CD14-positive monocyte (primary cell): Measurements from ENCODE around the gene SRC. TPM values are rescaled to one million over a fixed set of nuclear protein-coding genes. Genes with fewer than 3 reads are reported as not detected.

Experiments
- DNase-seq, 3 donors: peaks; one replicate each; pipeline ENCODE4 v3.0.0-alpha.2; 2011 to 2022
- H2AFZ ChIP-seq: 2 replicates; pipeline ENCODE4 v1.6.0; 2012; ENCODE audit warnings: mild to moderate bottlenecking, low read depth, low read length, inconsistent platforms; ENCODE audit not compliant: insufficient read depth, poor library complexity, severe bottlenecking
- H3K27ac ChIP-seq, 2 donors: 1 replicate in 1 of 2; 2 replicates in 1 of 2; pipeline ENCODE4 v1.5.1; 2012 to 2013; ENCODE audit warnings: low read length in 2 of 2, control low read depth in 1 of 2, inconsistent platforms in 1 of 2, low read depth in 1 of 2, mild to moderate bottlenecking in 1 of 2
- H3K27me3 ChIP-seq, 2 donors: one replicate each; pipeline versions ENCODE4 v1.6.0 to v1.6.1; 2011 to 2013; ENCODE audit warnings: low read length in 2 of 2; ENCODE audit not compliant: control insufficient read depth in 2 of 2, insufficient read depth in 2 of 2
- H3K36me3 ChIP-seq, 2 donors: replicated peaks in 1 of 2; 1 replicate in 1 of 2; 2 replicates in 1 of 2; pipeline versions ENCODE4 v1.5.1 to v1.6.1; 2012 to 2013; ENCODE audit warnings: low read length in 2 of 2, control low read depth in 1 of 2, inconsistent platforms in 1 of 2, mild to moderate bottlenecking in 1 of 2; ENCODE audit not compliant: insufficient read depth in 2 of 2, control insufficient read depth in 1 of 2
- H3K4me1 ChIP-seq, 2 donors: 1 replicate in 1 of 2; 2 replicates in 1 of 2; pipeline versions ENCODE4 v1.5.1 to v1.6.1; 2012 to 2013; ENCODE audit warnings: low read length in 2 of 2, control low read depth in 1 of 2, inconsistent platforms in 1 of 2, mild to moderate bottlenecking in 1 of 2, moderate library complexity in 1 of 2; ENCODE audit not compliant: insufficient read depth in 2 of 2, control insufficient read depth in 1 of 2
- H3K4me2 ChIP-seq: replicated peaks from 2 replicates; pipeline ENCODE3; 2012; ENCODE audit warnings: low read length, moderate library complexity, mild to moderate bottlenecking; ENCODE audit not compliant: poor library complexity, severe bottlenecking; ENCODE audit errors: extremely low read depth
- H3K4me3 ChIP-seq, 3 experiments: fragments of 200-600 bp in 1 of 3; sonication (generic) in 1 of 3; replicated peaks in 1 of 3; 1 replicate in 2 of 3; 2 replicates in 1 of 3; pipeline ENCODE4 v1.5.1; 2011 to 2013; ENCODE audit warnings: low read length in 3 of 3, mild to moderate bottlenecking in 3 of 3, control low read depth in 2 of 3, low read depth in 2 of 3, inconsistent platforms in 1 of 3, moderate library complexity in 1 of 3
- H3K79me2 ChIP-seq: 2 replicates; pipeline ENCODE4 v1.6.0; 2012; ENCODE audit warnings: mild to moderate bottlenecking, control low read depth, inconsistent platforms, low read length, moderate library complexity; ENCODE audit not compliant: insufficient read depth
- H3K9ac ChIP-seq: 2 replicates; pipeline ENCODE4 v1.6.0; 2017; ENCODE audit warnings: low read length, mild to moderate bottlenecking; ENCODE audit not compliant: insufficient read depth, poor library complexity, severe bottlenecking
- H3K9me3 ChIP-seq, 2 donors: replicated peaks in 1 of 2; 1 replicate in 1 of 2; 2 replicates in 1 of 2; pipeline versions ENCODE4 v1.5.1 to v1.6.1; 2012 to 2013; ENCODE audit warnings: low read length in 2 of 2, control low read depth in 1 of 2; ENCODE audit not compliant: control insufficient read depth in 1 of 2, insufficient read depth in 1 of 2
- H4K20me1 ChIP-seq: 2 replicates; pipeline ENCODE4 v1.6.0; 2012; ENCODE audit warnings: mild to moderate bottlenecking, low read length, control low read depth, moderate library complexity; ENCODE audit not compliant: insufficient read depth
- H3K27ac Mint-ChIP-seq, 7 donors: one replicate each; pipeline ENCODE4 v1.8.0; 2020; ENCODE audit warnings: mild to moderate bottlenecking in 7 of 7, mixed read lengths in 7 of 7, moderate library complexity in 6 of 7, inconsistent platforms in 2 of 7
- H3K27me3 Mint-ChIP-seq, 3 donors: one replicate each; pipeline ENCODE4 v1.8.0; 2021 to 2022; ENCODE audit warnings: low read depth in 3 of 3, mild to moderate bottlenecking in 3 of 3, mixed read lengths in 3 of 3, moderate library complexity in 3 of 3, inconsistent platforms in 1 of 3
- H3K36me3 Mint-ChIP-seq, 2 donors: one replicate each; pipeline ENCODE4 v1.8.0; 2020; ENCODE audit warnings: mixed read lengths in 2 of 2, inconsistent platforms in 1 of 2, mild to moderate bottlenecking in 1 of 2
- H3K4me1 Mint-ChIP-seq: one replicate; pipeline ENCODE4 v1.8.0; 2020; ENCODE audit warnings: mild to moderate bottlenecking, mixed read lengths
- H3K4me3 Mint-ChIP-seq, 2 donors: one replicate each; pipeline ENCODE4 v1.8.0; 2020; ENCODE audit warnings: mild to moderate bottlenecking in 2 of 2, mixed read lengths in 2 of 2, moderate library complexity in 1 of 2
- H3K9me3 Mint-ChIP-seq, 7 donors: one replicate each; pipeline ENCODE4 v1.8.0; 2020 to 2022; ENCODE audit warnings: mixed read lengths in 7 of 7, mild to moderate bottlenecking in 6 of 7, moderate library complexity in 6 of 7, inconsistent platforms in 2 of 7
- WGBS: methylation state at CpG from one replicate; pipeline ENCODE4 v1.1.5; 2013; ENCODE audit warnings: missing lambda C conversion rate; ENCODE audit not compliant: insufficient coverage; 5-methylcytosine and 5-hydroxymethylcytosine counted together
- intact Hi-C, 2 donors: fragments of 100-400 bp; cut with micrococcal nuclease; formaldehyde crosslinking; loops; one replicate each; pipeline versions ENCODE4 v1.15.0 to v1.15.1; 2023
- polyA plus RNA-seq, 3 donors: library from polyadenylated mRNA; depleted of rRNA in 1 of 3; unstranded in 2 of 3; stranded (reverse) in 1 of 3; fragments of 300-500 nt in 2 of 3; fragments of >200 nt in 1 of 3; fragmentation: Illumina TruSeq in 2 of 3; gene quantifications; 1 replicate in 2 of 3; 2 replicates in 1 of 3; pipeline ENCODE4 v1.2.3, GENCODE V29; 2012 to 2021
- TF ChIP-seq, protein P1 (sequence below): fragments of 200-600 bp; IDR thresholded peaks from one replicate; pipeline ENCODE4 v1.8.0; 2022; ENCODE audit warnings: antibody characterized with exemption, mild to moderate bottlenecking

SRC gene
- polyA plus RNA-seq, 3 donors, result 4.9 to 55.1 (median 6.8) TPM

DNA sequence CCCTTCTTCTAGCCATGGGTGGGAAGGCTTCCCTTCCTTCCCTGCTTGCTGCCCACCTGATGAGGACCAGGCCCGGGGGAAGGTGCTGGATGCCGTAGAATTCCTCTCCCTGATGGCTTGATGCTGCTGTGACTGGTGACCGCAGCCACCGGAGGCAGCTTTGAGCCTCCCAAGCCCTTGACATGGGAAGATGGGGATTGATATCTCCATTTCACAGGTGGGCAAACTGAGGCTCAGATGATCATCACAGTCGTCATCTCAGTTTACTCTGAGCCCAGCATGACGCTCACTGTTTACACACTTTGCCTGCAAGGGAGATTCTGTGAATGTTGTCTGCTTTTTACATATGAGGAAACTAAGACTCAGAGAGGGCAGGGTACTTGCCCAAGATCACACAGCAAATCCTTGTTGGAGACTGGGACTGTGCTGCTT, 43.9 kb downstream of the SRC start:
- H3K27me3 Mint-ChIP-seq, result peaks cover 10 to 12% (median 12%) of the 10 kb centered on the region in 3 donors
- peaks cover 13% of the 10 kb centered on the region for H3K4me1 Mint-ChIP-seq
- no CpG with 5 or more reads among the region's 6 CpGs for WGBS
- H3K27ac Mint-ChIP-seq, result no peak overlapping the region
- H3K4me1 ChIP-seq, result peaks cover 1 to 9% of the 10 kb centered on the region in 2 donors
- no peak overlapping the region for H3K4me2 ChIP-seq
- H3K9ac ChIP-seq, result no peak overlapping the region
- no peak overlapping the region for H2AFZ ChIP-seq
- no peaks in the 10 kb centered on the region for H3K9me3 Mint-ChIP-seq
- no peak overlapping the region for H3K27ac ChIP-seq
- peaks cover 36 to 52% of the 10 kb centered on the region in 2 donors for H3K36me3 Mint-ChIP-seq
- peaks cover 21% of the 10 kb centered on the region for H4K20me1 ChIP-seq
- H3K4me3 Mint-ChIP-seq, result no peak overlapping the region
- no peak for DNase-seq
- no peak overlapping the region for H3K4me3 ChIP-seq
- intact Hi-C loops, result loop anchor here in 1 of 2 donors (5.0 to 10.0 kb wide), 2 partner anchors 75 to 137 kb away; partner anchors contain the start of gene BLCAP
- TF ChIP-seq, protein P1, sequence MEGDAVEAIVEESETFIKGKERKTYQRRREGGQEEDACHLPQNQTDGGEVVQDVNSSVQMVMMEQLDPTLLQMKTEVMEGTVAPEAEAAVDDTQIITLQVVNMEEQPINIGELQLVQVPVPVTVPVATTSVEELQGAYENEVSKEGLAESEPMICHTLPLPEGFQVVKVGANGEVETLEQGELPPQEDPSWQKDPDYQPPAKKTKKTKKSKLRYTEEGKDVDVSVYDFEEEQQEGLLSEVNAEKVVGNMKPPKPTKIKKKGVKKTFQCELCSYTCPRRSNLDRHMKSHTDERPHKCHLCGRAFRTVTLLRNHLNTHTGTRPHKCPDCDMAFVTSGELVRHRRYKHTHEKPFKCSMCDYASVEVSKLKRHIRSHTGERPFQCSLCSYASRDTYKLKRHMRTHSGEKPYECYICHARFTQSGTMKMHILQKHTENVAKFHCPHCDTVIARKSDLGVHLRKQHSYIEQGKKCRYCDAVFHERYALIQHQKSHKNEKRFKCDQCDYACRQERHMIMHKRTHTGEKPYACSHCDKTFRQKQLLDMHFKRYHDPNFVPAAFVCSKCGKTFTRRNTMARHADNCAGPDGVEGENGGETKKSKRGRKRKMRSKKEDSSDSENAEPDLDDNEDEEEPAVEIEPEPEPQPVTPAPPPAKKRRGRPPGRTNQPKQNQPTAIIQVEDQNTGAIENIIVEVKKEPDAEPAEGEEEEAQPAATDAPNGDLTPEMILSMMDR, result no peak
- H3K36me3 ChIP-seq, result peaks cover 29 to 39% of the 10 kb centered on the region in 2 donors
- H3K9me3 ChIP-seq, result no peaks in the 10 kb centered on the region
- H3K27me3 ChIP-seq, result no peaks in the 10 kb centered on the region
- no peaks in the 10 kb centered on the region for H3K79me2 ChIP-seq

DNA sequence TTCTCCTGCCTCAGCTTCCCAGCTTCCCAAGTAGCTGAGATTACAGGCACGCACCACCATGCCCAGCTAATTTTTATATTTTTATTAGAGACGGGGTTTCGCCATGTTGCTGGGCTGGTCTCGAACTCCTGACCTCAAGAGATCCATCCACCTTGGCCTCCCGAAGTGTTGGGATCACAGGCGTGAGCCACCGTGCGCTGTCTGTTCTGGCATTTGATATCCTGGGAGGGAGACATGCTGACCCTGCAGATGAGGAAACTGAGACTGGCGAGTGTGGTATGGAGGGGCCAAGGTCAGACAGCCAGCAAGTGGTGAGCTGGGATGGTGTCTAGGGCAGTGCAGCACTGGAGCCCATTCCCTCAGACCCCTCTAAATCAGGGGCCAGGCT, 44.6 kb downstream of the SRC start:
- no peak for DNase-seq
- Mint-ChIP-seq H3K27ac (peak overlapping the region in 1 of 7 donors; percentile 3), H3K4me1 (peaks cover 13% of the 10 kb centered on the region), H3K27me3 (peaks cover 5 to 9% (median 7%) of the 10 kb centered on the region in 3 donors), H3K36me3 (peaks cover 31 to 48% of the 10 kb centered on the region in 2 donors), H3K4me3 (no peak overlapping the region), H3K9me3 (no peaks in the 10 kb centered on the region)
- 92% methylated on average over 7 of the region's 9 CpGs for WGBS
- Histone ChIP-seq H3K4me1 (peaks cover 4 to 12% of the 10 kb centered on the region in 2 donors), H3K79me2 (no peaks in the 10 kb centered on the region), H4K20me1 (peaks cover 27% of the 10 kb centered on the region), H3K36me3 (peaks cover 27 to 37% of the 10 kb centered on the region in 2 donors), H3K4me3 (no peak overlapping the region), H3K27ac (no peak overlapping the region), H3K27me3 (no peaks in the 10 kb centered on the region), H3K9ac (no peak overlapping the region), H2AFZ (no peak overlapping the region), H3K4me2 (no peak overlapping the region), H3K9me3 (no peaks in the 10 kb centered on the region)
- intact Hi-C loops, result no loop called here
- TF ChIP-seq, protein P1, result no peak
